ENCODE measurements around the gene SPEN. TPM values are rescaled to one million over a fixed set of nuclear protein-coding genes. Genes with fewer than 3 reads are reported as not detected.
A peak's percentile ranks its signal among the peaks of the same experiment; 100 is the strongest.

Gene SPEN
- polyA plus RNA-seq, 1 donor (not counting 4 experiments of a cell fraction or from before 2014, with no cell fraction given) = 8.9 TPM

DNA sequence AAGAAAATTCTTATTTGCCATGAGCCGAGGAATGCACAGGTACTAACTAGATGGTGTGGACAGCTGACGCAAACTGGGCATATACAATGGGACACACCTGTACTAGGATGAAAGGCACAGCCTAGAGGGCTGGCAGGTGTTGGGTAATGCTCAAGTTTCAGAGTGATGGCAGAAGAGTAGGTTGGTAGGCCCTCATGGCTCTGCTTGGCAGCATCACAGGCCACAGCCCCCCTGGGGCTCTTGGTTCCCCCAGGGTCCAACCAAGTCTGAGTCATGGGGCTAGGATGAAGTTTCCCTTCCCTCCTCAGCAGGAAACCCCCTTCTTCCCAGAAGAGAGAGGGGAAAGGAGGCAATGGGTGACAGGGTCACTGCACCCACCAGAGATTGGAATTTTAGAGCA, 35.2 kb downstream of the SPEN start:
- Histone ChIP-seq H3K9me1 (ENCODE audit: control insufficient read depth, extremely low read depth, insufficient read depth, low read length) (no peaks in the 10 kb centered on the region), H3K9me3 (ENCODE audit: control insufficient read depth, low read depth, low read length) (no peaks in the 10 kb centered on the region), H3K27ac (ENCODE audit: control insufficient read depth, insufficient read depth, low read length) (peak overlapping the region; percentile 33), H2AFZ (ENCODE audit: control insufficient read depth, low read length) (no peak overlapping the region), H3K27me3 (ENCODE audit: control insufficient read depth, extremely low read depth, insufficient read depth, low read length) (no peaks in the 10 kb centered on the region), H3K36me3 (ENCODE audit: control insufficient read depth in 2 of 2, extremely low read depth in 1 of 2, insufficient read depth in 2 of 2, low read length in 2 of 2) (no peaks in the 10 kb centered on the region), H4K20me1 (ENCODE audit: control insufficient read depth, extremely low read depth, insufficient read depth, low read length) (peaks cover 11% of the 10 kb centered on the region), H3K4me3 (ENCODE audit: control insufficient read depth in 2 of 3, extremely low read depth in 1 of 3, insufficient read depth in 2 of 3, low read depth in 1 of 3, low read length in 3 of 3) (no peak overlapping the region), H3K9ac (ENCODE audit: control insufficient read depth, extremely low read depth, insufficient read depth, low read length) (no peak overlapping the region), H3K4me1 (ENCODE audit: control insufficient read depth, extremely low read depth, insufficient read depth, low read length) (peaks cover 35% of the 10 kb centered on the region), H3K4me2 (ENCODE audit: control insufficient read depth, extremely low read depth, insufficient read depth, low read depth, low read length) (no peak overlapping the region), H3K79me2 (ENCODE audit: control insufficient read depth, insufficient read depth, low read length) (peaks cover 99% of the 10 kb centered on the region)
- FAIRE-seq (no peak), DNase-seq (ENCODE audit: low read depth, low spot score) (no peak)
- dilution Hi-C loops (cut with MboI; ENCODE audit: extremely low pct_ligation_motif_present, low sequenced_read_pairs) = no loop called here
- TF ChIP-seq, protein P1, sequence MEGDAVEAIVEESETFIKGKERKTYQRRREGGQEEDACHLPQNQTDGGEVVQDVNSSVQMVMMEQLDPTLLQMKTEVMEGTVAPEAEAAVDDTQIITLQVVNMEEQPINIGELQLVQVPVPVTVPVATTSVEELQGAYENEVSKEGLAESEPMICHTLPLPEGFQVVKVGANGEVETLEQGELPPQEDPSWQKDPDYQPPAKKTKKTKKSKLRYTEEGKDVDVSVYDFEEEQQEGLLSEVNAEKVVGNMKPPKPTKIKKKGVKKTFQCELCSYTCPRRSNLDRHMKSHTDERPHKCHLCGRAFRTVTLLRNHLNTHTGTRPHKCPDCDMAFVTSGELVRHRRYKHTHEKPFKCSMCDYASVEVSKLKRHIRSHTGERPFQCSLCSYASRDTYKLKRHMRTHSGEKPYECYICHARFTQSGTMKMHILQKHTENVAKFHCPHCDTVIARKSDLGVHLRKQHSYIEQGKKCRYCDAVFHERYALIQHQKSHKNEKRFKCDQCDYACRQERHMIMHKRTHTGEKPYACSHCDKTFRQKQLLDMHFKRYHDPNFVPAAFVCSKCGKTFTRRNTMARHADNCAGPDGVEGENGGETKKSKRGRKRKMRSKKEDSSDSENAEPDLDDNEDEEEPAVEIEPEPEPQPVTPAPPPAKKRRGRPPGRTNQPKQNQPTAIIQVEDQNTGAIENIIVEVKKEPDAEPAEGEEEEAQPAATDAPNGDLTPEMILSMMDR (optimal IDR thresholded peaks at IDR 0.05 in 1 of 3, IDR thresholded peaks at IDR 0.05 in 1 of 3, conservative IDR thresholded peaks at IDR 0.05 in 1 of 3; ENCODE audit: extremely low read depth in 1 of 3, insufficient read depth in 2 of 3, low read length in 3 of 3) = no peak
- no peak for TF ChIP-seq EZH2 (IDR thresholded peaks at IDR 0.05; ENCODE audit: low read length)

DNA sequence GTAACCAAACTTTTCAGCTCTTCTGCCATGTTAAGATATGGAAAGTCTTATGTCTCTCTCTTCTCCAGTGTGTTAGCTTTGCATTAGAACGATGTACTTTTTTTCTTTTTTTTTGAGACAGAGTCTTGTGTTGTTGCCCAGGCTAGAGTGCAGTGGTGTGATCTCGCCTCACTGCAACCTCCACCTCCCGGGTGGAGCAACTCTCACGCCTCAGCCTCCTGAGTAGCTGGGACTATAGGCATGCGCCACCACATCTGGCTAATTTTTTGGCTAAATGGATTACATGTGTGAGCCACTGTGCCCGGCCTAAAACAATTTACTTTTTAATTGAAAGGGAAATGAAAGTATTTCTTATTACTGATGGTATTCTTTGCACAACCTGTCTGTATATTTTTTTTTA, 35.8 kb downstream of the SPEN start:
- no peaks in the 10 kb centered on the region for H3K27me3 ChIP-seq (ENCODE audit: control insufficient read depth, extremely low read depth, insufficient read depth, low read length)
- no peak overlapping the region for H3K4me3 ChIP-seq (ENCODE audit: control insufficient read depth in 2 of 3, extremely low read depth in 1 of 3, insufficient read depth in 2 of 3, low read depth in 1 of 3, low read length in 3 of 3)
- H3K9me3 ChIP-seq (ENCODE audit: control insufficient read depth, low read depth, low read length) = no peaks in the 10 kb centered on the region
- H3K9me1 ChIP-seq (ENCODE audit: control insufficient read depth, extremely low read depth, insufficient read depth, low read length) = no peaks in the 10 kb centered on the region
- peaks cover 13% of the 10 kb centered on the region for H4K20me1 ChIP-seq (ENCODE audit: control insufficient read depth, extremely low read depth, insufficient read depth, low read length)
- no peak for FAIRE-seq
- H3K79me2 ChIP-seq (ENCODE audit: control insufficient read depth, insufficient read depth, low read length) = peaks cover 99% of the 10 kb centered on the region
- no peak for DNase-seq (ENCODE audit: low read depth, low spot score)
- peaks cover 35% of the 10 kb centered on the region for H3K4me1 ChIP-seq (ENCODE audit: control insufficient read depth, extremely low read depth, insufficient read depth, low read length)
- no peak overlapping the region for H3K9ac ChIP-seq (ENCODE audit: control insufficient read depth, extremely low read depth, insufficient read depth, low read length)
- H3K36me3 ChIP-seq (ENCODE audit: control insufficient read depth in 2 of 2, extremely low read depth in 1 of 2, insufficient read depth in 2 of 2, low read length in 2 of 2) = no peaks in the 10 kb centered on the region
- H3K4me2 ChIP-seq (ENCODE audit: control insufficient read depth, extremely low read depth, insufficient read depth, low read depth, low read length) = peak overlapping the region; percentile 22
- dilution Hi-C loops (cut with MboI; ENCODE audit: extremely low pct_ligation_motif_present, low sequenced_read_pairs) = no loop called here
- TF ChIP-seq EZH2 (IDR thresholded peaks at IDR 0.05; ENCODE audit: low read length) = no peak
- TF ChIP-seq, protein P1 (optimal IDR thresholded peaks at IDR 0.05 in 1 of 3, IDR thresholded peaks at IDR 0.05 in 1 of 3, conservative IDR thresholded peaks at IDR 0.05 in 1 of 3; ENCODE audit: extremely low read depth in 1 of 3, insufficient read depth in 2 of 3, low read length in 3 of 3) = no peak
- H2AFZ ChIP-seq (ENCODE audit: control insufficient read depth, low read length) = no peak overlapping the region
- peak overlapping the region; percentile 33 for H3K27ac ChIP-seq (ENCODE audit: control insufficient read depth, insufficient read depth, low read length)

Measured in keratinocyte (primary cell).